Type B pancreatic cell (in vitro differentiated cells): ENCODE results near the gene KSR1. TPM values are rescaled to one million over a fixed set of nuclear protein-coding genes. Genes with fewer than 3 reads are reported as not detected.

Source experiments
- DNase-seq: peaks from one replicate; pipeline ENCODE4 v3.0.0; 2021; ENCODE audit warnings: mixed read lengths; ENCODE audit not compliant: unreplicated experiment; ENCODE audit errors: extremely low spot score
- H3K27ac Mint-ChIP-seq: 2 replicates; pipeline ENCODE4 v1.8.0; 2021; ENCODE audit warnings: mild to moderate bottlenecking, mixed read lengths
- H3K27me3 Mint-ChIP-seq: 2 replicates; pipeline ENCODE4 v1.8.0; 2021; ENCODE audit warnings: mixed read lengths
- H3K36me3 Mint-ChIP-seq: 2 replicates; pipeline ENCODE4 v1.8.0; 2021; ENCODE audit warnings: mixed read lengths
- H3K4me1 Mint-ChIP-seq: one replicate; pipeline ENCODE4 v1.8.0; 2021; ENCODE audit warnings: mixed read lengths; ENCODE audit not compliant: unreplicated experiment
- H3K4me3 Mint-ChIP-seq: 2 replicates; pipeline ENCODE4 v1.8.0; 2021; ENCODE audit warnings: mild to moderate bottlenecking, mixed read lengths
- H3K9me3 Mint-ChIP-seq: 2 replicates; pipeline ENCODE4 v1.8.0; 2021; ENCODE audit warnings: mixed read lengths
- total RNA-seq: library from RNA; stranded (reverse); gene quantifications from 2 replicates; pipeline ENCODE4 v1.2.1, GENCODE V29; 2021; ENCODE audit warnings: low replicate concordance
- TF ChIP-seq, protein P1 (sequence below): fragments of 200-600 bp; sonication (generic); conservative IDR thresholded peaks from 2 replicates; pipeline ENCODE4 v1.5.0; 2021; ENCODE audit warnings: antibody characterized with exemption, mild to moderate bottlenecking

The KSR1 gene
- total RNA-seq, 1 donor from 2014 or later = 57.8 TPM

DNA sequence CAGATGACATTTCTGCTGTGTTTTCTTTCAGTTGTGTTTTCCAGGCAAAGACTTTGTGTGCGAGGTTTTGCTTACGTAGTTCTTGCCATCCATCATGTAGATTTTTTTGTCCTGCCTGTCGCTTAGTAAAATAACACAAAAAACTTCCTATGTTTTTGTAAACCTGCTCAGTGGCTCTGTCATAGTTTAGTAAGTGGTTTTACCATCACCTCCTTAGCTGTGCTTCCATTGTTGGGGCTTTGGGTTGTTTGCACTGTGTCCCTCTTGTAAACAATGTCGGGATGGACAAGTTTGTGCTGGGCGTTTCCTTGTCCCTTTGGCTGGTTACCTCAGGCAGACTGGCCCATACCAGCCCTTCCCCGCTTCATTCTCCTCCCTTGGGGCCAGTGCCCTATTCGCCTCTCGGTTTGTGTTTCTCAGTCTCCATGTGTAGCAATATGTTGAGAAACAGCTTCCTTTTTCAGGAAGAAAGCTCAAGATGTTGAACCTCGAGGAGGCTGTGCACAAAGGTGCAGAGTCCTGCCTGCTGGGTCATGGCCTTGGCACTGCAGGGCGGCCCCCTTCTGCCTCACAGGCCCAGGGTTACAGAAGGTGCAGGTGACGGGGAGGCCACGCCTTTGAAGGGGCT, 74.6 kb downstream of the KSR1 start:
- DNase-seq = no peak
- Mint-ChIP-seq H3K27me3 (no peaks in the 10 kb centered on the region), H3K9me3 (no peaks in the 10 kb centered on the region), H3K4me3 (peak overlapping the region; percentile 71), H3K36me3 (no peaks in the 10 kb centered on the region), H3K27ac (peak overlapping the region; percentile 97), H3K4me1 (peaks cover 62% of the 10 kb centered on the region)
- TF ChIP-seq, protein P1, sequence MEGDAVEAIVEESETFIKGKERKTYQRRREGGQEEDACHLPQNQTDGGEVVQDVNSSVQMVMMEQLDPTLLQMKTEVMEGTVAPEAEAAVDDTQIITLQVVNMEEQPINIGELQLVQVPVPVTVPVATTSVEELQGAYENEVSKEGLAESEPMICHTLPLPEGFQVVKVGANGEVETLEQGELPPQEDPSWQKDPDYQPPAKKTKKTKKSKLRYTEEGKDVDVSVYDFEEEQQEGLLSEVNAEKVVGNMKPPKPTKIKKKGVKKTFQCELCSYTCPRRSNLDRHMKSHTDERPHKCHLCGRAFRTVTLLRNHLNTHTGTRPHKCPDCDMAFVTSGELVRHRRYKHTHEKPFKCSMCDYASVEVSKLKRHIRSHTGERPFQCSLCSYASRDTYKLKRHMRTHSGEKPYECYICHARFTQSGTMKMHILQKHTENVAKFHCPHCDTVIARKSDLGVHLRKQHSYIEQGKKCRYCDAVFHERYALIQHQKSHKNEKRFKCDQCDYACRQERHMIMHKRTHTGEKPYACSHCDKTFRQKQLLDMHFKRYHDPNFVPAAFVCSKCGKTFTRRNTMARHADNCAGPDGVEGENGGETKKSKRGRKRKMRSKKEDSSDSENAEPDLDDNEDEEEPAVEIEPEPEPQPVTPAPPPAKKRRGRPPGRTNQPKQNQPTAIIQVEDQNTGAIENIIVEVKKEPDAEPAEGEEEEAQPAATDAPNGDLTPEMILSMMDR = no peak

DNA sequence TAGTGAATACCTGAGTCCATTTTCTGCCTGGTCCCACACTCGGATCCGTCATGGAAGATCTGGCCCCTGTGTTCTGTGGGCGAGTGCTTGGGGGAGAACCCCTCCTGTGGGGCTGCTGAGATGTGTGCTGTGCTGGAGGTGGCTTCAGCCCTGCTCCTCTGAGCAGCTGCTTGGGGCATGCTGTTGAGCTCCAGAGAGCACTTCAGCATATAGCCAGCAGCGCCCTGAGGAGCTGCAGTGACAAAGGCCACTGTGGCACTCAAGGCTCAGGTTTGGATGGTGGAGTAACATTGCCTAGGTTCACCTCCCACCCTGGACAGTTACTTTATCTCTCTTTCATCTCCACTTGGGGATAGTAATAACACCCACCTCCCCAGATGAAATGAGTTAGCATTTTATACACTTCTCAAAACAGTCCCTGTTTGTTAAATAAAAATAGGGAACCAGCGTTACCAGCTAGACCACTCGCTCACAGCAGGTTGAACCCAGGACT, 75.3 kb downstream of the KSR1 start:
- TF ChIP-seq, protein P1 = no peak
- H3K27me3 Mint-ChIP-seq = no peaks in the 10 kb centered on the region
- peak overlapping the region; percentile 97 for H3K27ac Mint-ChIP-seq
- H3K4me1 Mint-ChIP-seq = peaks cover 58% of the 10 kb centered on the region
- H3K4me3 Mint-ChIP-seq = peak overlapping the region; percentile 22
- H3K9me3 Mint-ChIP-seq = no peaks in the 10 kb centered on the region
- H3K36me3 Mint-ChIP-seq = no peaks in the 10 kb centered on the region
- no peak for DNase-seq

DNA sequence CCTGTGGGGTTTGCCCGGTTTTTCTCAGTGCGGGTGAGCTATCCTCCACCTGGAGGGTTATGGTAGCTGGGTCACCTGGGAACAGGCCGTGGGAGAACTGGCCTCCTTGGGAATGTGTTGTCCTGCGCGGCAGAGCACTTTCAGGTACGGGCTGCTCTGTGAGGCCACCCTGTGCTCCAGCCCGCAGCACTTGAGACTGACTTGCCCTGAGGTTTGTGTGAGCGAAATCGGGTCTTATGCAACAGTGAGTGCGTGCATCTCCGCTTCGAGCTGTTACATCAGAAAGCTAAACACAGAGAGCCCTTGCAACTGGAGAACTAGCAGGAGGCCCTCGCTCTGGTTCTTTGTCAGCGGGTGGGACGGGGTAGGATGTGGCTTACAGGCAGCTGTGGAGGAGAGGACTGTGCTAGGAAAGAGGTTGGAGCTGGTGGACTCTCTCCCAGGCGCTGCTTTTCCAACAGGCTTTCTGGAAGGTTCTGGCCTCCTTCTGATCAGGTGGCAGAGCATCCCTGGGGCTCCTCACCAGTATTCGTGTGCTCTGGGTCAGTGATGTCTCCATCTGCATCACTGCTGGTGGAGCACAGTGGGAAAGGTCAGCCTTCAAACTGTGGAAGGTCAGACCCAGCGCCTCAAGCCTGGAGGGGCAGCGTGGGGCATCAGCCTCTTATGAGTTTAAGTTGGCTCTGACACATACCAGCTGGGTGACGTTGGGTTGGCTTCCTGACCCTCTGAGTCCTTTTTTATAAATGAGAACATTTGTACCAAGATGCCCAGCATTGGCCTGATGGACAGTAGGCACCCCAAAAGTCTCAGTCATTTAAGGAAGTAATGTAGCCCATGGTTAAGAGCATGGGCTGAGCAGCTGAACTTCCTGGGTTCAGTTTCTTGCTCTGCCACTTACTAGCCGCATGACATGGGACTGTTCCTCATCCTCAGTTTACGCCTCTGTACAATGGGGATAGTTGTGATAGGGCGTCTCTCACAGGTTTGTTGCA, 76.3 kb downstream of the KSR1 start:
- Mint-ChIP-seq H3K27ac (peak overlapping the region; percentile 97), H3K27me3 (no peaks in the 10 kb centered on the region), H3K4me3 (peak overlapping the region; percentile 26), H3K4me1 (peaks cover 53% of the 10 kb centered on the region), H3K9me3 (no peaks in the 10 kb centered on the region), H3K36me3 (no peaks in the 10 kb centered on the region)
- TF ChIP-seq, protein P1 = no peak
- no peak for DNase-seq

DNA sequence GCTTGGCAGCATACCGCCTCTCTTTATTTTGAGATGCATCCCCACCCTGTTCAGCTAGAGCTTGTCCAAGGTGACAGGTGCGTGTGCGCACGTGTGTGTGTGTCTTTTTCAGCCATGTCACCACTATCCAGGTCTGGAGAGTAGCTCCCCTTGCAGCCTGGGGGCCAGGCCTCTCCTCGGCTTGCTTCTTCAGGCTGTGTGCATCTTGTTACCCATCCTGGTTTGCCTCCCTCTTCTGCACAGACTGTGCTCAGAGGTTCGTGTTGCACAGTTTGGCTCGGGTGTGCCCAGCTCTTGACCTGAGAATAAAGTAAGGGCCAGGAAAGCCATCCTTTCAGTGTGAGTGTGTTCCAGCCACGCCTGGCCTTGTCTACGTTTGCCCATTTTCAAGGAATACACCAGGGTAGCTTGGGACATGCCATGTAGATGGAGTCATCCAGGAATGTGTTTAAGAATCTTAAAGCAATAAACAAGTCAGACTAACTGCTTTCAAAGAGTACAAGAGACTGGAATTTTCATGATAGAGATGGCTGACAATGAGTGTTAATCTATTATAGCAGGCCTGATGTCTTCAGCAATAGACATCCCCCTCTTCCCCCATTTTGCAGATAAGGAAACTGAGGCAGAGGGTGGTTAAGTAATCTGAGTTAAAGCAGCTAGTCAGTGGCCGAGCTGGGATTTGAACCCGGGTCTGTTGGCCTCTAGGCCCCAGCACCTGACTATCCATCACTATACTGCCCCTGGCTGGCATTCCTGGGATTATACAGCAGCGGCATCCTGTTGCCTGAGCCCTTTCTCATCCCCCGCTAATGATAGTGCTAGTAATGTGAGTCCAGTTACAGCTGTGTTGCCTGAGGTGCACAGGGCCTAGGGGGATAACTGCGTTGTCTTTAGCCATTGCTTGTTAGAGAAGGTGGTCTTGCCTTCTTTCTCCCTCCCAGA, 77.9 kb downstream of the KSR1 start:
- peak overlapping the region; percentile 80 for H3K27ac Mint-ChIP-seq
- H3K36me3 Mint-ChIP-seq = no peaks in the 10 kb centered on the region
- peak overlapping the region; percentile 51 for H3K4me3 Mint-ChIP-seq
- H3K4me1 Mint-ChIP-seq = peaks cover 51% of the 10 kb centered on the region
- TF ChIP-seq, protein P1 = peak; percentile 17
- H3K9me3 Mint-ChIP-seq = no peaks in the 10 kb centered on the region
- no peak for DNase-seq
- no peaks in the 10 kb centered on the region for H3K27me3 Mint-ChIP-seq
